ENCODE results near the gene KIF26B.

Gene KIF26B

DNA sequence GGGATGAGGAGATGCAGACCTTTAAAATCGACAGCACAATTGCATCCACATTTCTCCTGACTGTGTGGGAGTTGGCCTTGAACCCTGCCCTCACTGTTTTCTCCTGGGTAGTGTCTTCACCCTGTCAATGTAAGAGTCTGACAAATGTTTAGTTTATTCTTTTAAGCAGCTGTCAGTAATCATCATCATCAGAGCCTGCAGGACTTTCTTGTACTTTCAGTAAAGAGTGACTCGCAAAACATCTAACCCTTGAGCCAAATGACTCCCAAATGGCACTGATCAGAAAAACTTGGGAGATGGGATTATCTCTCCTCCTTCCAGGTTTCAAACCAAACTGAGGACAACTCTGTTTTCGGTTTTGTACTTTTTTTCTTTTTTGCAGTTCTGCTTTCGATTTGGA, 460.2 kb downstream of the KIF26B start:
- no peak overlapping the region for H2AFZ ChIP-seq (ENCODE audit: low read length)
- H3K9me3 ChIP-seq (replicated peaks; ENCODE audit: insufficient read depth, low read length): 0 out of 2 replicates have a peak, but pooled peaks cover 3% of the 10 kb centered on the region
- H3K27me3 ChIP-seq (replicated peaks; ENCODE audit: insufficient read depth, low read length): no peaks in the 10 kb centered on the region
- no peak for DNase-seq
- H3K4me2 ChIP-seq (ENCODE audit: low read depth, low read length): 0 out of 2 replicates have a peak overlapping the region, but pooled peaks have one; percentile 0
- no peaks in the 10 kb centered on the region for H3K9me2 ChIP-seq (replicated peaks; ENCODE audit: insufficient read depth, low read length)
- H3K36me3 ChIP-seq (replicated peaks; ENCODE audit: insufficient read depth, low read length): no peaks in the 10 kb centered on the region
- no peak overlapping the region for H3K27ac ChIP-seq (ENCODE audit: low read length)
- no peak overlapping the region for H3K9ac ChIP-seq (ENCODE audit: low read length)
- TF ChIP-seq, protein P1, sequence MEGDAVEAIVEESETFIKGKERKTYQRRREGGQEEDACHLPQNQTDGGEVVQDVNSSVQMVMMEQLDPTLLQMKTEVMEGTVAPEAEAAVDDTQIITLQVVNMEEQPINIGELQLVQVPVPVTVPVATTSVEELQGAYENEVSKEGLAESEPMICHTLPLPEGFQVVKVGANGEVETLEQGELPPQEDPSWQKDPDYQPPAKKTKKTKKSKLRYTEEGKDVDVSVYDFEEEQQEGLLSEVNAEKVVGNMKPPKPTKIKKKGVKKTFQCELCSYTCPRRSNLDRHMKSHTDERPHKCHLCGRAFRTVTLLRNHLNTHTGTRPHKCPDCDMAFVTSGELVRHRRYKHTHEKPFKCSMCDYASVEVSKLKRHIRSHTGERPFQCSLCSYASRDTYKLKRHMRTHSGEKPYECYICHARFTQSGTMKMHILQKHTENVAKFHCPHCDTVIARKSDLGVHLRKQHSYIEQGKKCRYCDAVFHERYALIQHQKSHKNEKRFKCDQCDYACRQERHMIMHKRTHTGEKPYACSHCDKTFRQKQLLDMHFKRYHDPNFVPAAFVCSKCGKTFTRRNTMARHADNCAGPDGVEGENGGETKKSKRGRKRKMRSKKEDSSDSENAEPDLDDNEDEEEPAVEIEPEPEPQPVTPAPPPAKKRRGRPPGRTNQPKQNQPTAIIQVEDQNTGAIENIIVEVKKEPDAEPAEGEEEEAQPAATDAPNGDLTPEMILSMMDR (IDR thresholded peaks at IDR 0.05; ENCODE audit: low read length): no peak
- TF ChIP-seq EZH2phosphoT487 (IDR thresholded peaks at IDR 0.05; ENCODE audit: low read length) (no peak), EZH2 (optimal IDR thresholded peaks at IDR 0.05; ENCODE audit: low read depth, low read length) (no peak)
- H3K4me3 ChIP-seq (ENCODE audit: low read length): no peak overlapping the region
- no peaks in the 10 kb centered on the region for H3K4me1 ChIP-seq (ENCODE audit: low read length)
- no peaks in the 10 kb centered on the region for H4K20me1 ChIP-seq (ENCODE audit: insufficient read depth, low read length)
- H3F3A ChIP-seq (ENCODE audit: insufficient read depth, low read length): no peaks in the 10 kb centered on the region
- no peaks in the 10 kb centered on the region for H3K79me2 ChIP-seq (ENCODE audit: low read length)

DNA sequence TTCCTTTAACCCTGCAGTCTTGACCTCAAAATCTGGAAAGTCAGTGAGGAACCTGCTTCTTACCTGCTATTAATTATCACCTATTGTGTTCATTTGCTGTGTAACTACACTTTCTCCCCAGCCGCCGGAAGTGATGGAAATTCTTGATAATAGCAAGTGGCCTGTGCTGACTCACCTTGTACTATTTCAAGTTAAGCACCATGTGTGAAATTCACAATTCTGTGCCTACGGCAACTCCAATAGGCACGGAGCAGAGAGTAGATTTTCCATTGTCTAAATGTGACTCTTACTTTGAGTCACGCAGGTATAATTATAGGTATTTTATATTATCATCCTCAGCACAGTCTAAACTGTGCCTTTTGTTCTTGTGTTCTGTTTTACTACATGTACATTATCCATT, 466.8 kb downstream of the KIF26B start:
- Histone ChIP-seq H3K4me2 (ENCODE audit: low read depth, low read length) (no peak overlapping the region), H3K79me2 (ENCODE audit: low read length) (no peaks in the 10 kb centered on the region), H3K27me3 (replicated peaks; ENCODE audit: insufficient read depth, low read length) (no peaks in the 10 kb centered on the region), H3F3A (ENCODE audit: insufficient read depth, low read length) (no peaks in the 10 kb centered on the region), H3K4me1 (ENCODE audit: low read length) (no peaks in the 10 kb centered on the region), H3K9me3 (replicated peaks; ENCODE audit: insufficient read depth, low read length) (no peaks in the 10 kb centered on the region), H3K4me3 (ENCODE audit: low read length) (no peak overlapping the region), H2AFZ (ENCODE audit: low read length) (no peak overlapping the region), H3K9ac (ENCODE audit: low read length) (no peak overlapping the region), H4K20me1 (ENCODE audit: insufficient read depth, low read length) (no peaks in the 10 kb centered on the region), H3K27ac (ENCODE audit: low read length) (no peak overlapping the region), H3K9me2 (replicated peaks; ENCODE audit: insufficient read depth, low read length) (no peaks in the 10 kb centered on the region), H3K36me3 (replicated peaks; ENCODE audit: insufficient read depth, low read length) (no peaks in the 10 kb centered on the region)
- no peak for DNase-seq
- TF ChIP-seq EZH2phosphoT487 (IDR thresholded peaks at IDR 0.05; ENCODE audit: low read length) (no peak), EZH2 (optimal IDR thresholded peaks at IDR 0.05; ENCODE audit: low read depth, low read length) (no peak)
- TF ChIP-seq, protein P1 (IDR thresholded peaks at IDR 0.05; ENCODE audit: low read length): no peak

DNA sequence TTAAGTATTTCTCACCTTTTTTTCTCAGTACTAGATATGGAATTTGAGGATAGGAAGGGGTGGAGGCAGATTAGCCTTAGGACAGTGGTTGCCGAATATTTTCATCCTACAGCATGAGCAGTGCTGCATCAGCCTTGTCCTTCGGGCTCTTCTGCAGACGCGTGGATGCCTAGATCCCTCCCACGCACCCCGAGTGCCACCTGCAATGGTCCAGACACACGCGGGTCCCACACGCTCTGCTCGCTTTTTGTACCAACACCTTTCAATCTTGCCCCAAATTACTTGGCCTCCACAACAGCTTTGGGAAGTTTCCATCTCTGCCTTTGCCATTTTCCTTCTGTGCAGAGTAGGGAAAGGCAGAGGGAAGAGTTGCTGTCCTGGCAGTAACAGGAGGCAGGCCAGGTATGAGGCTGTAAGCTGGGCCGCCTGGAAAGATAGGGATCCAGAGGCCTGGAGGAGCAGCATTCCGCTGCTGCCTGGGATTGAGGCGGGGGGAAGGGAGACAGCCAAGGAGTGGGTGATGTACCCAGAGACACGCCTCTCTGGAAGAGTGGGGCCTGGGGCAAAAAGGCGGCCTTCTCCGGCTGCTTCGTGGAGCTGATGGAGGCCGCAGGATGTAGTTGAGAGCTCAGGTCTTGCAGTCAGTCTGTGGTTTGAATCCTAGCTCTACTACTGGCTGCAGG, 467.7 kb downstream of the KIF26B start:
- H3K9ac ChIP-seq (ENCODE audit: low read length): no peak overlapping the region
- no peaks in the 10 kb centered on the region for H3F3A ChIP-seq (ENCODE audit: insufficient read depth, low read length)
- H3K9me2 ChIP-seq (replicated peaks; ENCODE audit: insufficient read depth, low read length): no peaks in the 10 kb centered on the region
- no peak overlapping the region for H3K4me3 ChIP-seq (ENCODE audit: low read length)
- H3K9me3 ChIP-seq (replicated peaks; ENCODE audit: insufficient read depth, low read length): no peaks in the 10 kb centered on the region
- H3K27me3 ChIP-seq (replicated peaks; ENCODE audit: insufficient read depth, low read length): no peaks in the 10 kb centered on the region
- no peaks in the 10 kb centered on the region for H3K36me3 ChIP-seq (replicated peaks; ENCODE audit: insufficient read depth, low read length)
- no peaks in the 10 kb centered on the region for H3K79me2 ChIP-seq (ENCODE audit: low read length)
- H3K27ac ChIP-seq (ENCODE audit: low read length): no peak overlapping the region
- TF ChIP-seq, protein P1 (IDR thresholded peaks at IDR 0.05; ENCODE audit: low read length): no peak
- TF ChIP-seq EZH2 (optimal IDR thresholded peaks at IDR 0.05; ENCODE audit: low read depth, low read length): no peak
- no peak for TF ChIP-seq EZH2phosphoT487 (IDR thresholded peaks at IDR 0.05; ENCODE audit: low read length)
- no peaks in the 10 kb centered on the region for H4K20me1 ChIP-seq (ENCODE audit: insufficient read depth, low read length)
- no peak overlapping the region for H2AFZ ChIP-seq (ENCODE audit: low read length)
- DNase-seq: no peak
- no peak overlapping the region for H3K4me2 ChIP-seq (ENCODE audit: low read depth, low read length)
- no peaks in the 10 kb centered on the region for H3K4me1 ChIP-seq (ENCODE audit: low read length)

Measured in MM.1S (cell line).